Mesenteric fat pad (tissue), 1 donor: ENCODE measurements around the gene GGCT. TPM values are rescaled to one million over a fixed set of nuclear protein-coding genes. Genes with fewer than 3 reads are reported as not detected.

Experiments used
- DNase-seq: peaks from one replicate; pipeline ENCODE4 v3.0.0-alpha.2; 2020; ENCODE audit warnings: low spot score
- total RNA-seq: library from RNA; stranded (reverse); fragmentation: NEBNext Ultra II Directional; extraction: Animal tissue kit (Norgen Biotek cat#: 25700); gene quantifications from one replicate; pipeline ENCODE4 v1.2.1, GENCODE V29; 2021
- donor health status: DM: yes; HTN: yes; CAD: no.

GGCT gene
- total RNA-seq, 1 donor from 2014 or later, result 165 TPM

DNA sequence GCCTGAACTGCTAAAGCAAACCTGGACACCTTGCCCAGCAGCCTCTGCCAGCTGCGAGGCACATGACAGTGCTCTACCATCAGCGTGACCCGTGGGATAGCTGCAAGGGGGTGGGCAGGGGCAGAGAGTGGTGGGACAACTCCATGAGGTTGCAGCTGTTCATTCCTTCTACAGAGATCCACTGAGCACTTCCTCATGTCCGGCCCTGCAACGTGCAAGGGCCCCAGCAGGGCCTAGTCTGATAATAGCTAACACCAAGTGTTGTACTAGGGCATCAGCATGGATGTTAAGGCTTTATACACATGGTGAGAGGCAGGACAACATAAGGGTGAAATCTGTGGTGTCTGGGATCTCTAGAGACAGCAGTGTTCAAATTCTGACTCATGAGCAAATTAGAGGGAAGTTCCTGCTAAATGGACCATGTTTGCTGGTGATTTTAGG lies 40.4 kb downstream of the GGCT start:
- no peak for DNase-seq

DNA sequence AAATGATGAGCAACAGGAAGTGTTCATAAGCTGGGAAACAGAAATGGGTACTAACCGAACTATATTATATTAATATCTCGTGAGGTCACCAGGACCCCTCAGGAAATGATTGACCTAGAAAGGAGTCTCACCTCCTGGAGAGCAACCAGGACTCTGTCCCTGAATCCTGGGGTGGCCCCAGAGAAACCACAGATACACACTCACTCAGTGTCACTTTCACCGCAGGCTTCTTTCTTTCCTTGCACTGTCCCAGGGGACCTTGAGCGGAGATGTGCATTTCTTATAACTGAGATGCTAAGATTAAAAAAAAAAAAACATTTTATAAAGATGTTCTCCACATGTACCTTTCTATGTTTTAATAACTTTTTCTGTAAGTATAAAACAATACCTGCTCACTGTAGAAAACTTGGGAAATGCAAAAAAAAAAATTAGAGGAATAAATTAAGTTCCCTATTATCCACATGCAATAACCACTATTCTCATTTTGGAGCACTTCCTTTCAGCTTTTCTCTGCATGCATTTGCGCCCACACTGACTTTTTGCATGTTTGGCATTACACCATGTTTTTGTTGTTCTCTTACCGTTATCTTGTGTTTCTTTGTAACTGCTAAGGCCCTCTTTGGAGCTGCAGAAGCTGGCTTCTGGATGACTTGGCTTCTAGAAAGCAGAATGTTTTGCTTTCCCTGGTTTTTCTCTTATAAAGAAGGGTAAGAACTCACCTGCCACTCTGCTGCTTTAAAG lies 41.1 kb downstream of the GGCT start:
- DNase-seq, result no peak

DNA sequence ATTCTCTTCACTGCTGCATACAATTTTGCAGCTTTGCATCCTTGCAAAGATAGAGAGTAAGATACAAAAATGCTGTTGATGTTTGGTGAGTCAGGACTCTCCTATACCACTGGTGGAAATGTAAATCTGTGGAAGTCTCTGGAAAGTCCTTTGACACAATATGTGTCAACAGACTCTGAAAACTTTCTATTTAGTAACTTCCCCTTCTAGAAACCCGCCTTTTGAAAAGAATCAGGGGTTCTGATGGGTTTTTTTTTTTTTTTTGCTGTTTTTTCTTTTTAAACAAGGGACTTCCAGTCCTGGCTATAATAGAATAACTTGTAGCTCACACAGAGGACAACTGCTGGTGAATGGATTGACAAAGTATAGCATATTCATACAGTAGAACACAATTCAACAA lies 42.5 kb downstream of the GGCT start:
- no peak for DNase-seq

DNA sequence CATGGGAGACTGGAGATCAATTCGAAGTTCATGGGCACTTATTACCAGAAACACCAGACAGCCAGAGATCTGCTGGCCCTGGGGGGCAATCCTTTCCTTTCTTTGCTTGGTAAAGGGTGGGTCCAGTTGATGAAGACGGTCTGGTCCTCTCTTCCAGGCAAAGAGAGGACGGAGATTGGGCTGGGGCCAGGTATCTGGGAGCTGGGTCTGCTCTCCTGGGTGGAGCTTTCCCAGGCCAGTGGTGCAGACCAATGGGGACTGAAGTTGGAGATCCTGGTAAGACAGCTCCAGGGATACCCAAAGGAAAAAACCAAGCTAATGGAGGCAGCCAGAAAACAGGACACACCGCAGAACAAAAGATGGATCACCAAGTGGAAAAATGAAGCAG lies 44.4 kb downstream of the GGCT start:
- DNase-seq, result no peak

DNA sequence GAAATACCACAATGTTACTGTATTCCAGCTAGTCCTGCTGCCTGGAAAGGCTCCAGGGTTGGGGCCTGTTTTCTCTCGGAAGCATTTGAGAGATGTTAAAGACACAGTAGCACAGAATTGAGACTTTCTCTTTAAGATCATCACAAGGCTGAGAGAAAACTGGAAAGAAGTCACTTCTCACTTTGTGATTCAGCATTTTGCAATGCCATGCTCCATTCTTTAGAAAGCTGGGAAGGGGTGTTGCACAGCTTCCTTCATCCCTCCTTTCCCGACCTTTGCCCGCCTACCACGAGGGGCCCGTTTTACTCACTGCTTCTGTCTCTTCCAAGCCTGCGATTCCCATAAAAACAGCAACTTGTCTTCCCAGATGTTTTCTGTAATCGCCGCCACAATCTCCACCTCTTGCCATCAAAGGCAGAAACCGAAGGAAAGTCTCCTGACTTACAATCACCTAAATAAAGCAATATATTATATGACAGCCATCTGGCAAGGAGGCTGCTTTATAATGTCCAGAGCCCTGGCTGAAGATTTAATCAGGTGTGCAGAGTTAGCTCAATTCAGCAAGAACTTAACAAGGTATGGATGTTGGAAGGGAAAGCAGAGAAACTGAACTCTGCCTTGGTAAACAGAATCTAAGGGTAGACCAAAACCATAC lies 44.9 kb downstream of the GGCT start:
- no peak for DNase-seq

DNA sequence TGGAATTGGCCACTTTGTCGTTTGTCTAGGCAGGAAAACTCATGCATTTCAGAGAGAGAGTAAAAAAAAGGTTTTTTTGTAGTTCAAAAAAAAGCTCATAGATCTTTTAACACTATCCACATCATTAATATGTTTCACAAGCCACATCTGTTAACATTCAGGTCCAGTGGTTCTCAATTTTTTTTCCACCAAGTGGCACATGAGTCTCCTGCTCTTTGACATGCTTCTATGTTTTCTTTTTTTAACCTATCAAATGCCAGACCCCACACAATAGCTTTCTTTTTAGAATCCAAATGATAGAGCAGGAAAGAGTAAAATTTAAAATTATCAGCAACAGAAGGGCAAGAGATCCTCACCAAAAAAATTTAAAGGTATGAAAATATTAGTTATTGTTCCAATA lies 46.3 kb downstream of the GGCT start:
- no peak for DNase-seq

DNA sequence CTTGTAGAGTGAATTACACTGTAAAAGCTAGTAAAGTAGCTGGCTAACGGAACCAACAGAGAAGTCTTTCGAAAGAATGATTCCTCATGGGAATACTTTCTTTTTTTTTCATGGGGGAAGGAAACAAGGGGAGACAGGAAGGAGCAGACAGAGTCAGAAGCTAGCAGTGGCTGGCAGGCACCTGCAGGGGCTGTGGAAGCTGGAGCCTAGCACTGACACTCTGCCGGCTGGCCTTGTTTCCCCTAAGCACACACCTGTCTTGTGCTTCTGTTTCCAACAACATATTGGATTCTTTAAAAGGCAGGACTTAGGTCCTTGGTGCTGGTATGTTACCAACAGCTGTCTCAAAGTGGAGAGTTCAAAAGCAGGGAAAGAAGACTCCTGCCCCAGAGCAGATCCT lies 50.7 kb downstream of the GGCT start:
- DNase-seq, result no peak

DNA sequence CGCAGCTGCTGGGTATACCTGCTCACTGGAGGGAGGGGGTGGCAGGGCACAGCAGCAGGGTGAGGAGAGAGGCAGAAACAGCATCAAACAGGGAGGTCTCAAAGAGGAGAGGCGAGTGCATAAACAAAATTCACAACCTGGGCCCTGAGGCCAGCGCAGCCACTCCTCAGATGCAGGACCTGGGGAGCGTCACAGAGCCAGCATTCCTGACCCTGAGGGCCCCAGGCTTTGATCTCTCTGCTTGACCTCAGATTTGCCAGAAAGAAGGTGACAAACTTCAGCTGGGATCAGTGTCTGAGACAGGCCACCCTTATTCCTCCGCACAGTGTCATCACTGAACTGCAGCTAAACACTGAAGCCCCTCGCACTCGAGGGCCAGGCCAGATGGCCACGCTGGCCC lies 51.6 kb downstream of the GGCT start:
- no peak for DNase-seq

DNA sequence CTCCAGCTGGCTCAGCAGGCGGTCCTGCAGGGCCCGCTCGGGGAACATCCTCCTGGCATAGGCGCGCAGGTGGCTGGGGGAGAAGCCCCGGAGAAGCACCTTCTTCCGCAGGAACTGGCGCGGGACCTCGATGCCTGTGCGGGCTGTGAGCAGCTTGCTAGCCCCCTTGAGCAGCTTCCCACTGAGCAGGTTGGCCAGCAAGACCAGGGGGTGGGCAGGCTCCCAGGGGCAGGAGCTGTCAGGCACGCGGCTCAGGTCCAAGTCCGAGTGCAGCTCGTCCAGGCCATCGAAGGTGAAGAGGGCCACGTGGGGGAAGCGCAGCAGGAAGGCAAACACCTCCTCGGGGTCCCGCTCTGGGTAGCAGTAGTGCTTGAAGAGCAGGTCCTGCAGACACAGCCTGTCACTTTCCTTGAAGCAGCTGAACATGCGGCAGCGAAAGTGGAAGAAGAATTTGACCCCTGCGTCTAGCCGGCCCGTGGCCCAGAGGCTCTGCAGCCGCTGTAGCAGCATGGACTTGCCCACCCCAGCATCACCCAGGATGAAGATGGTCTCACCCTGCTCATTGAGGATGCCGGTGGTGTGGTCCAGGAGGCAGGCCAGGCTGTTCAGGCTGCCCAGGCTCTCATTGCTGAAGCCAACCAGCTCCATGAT lies 52.2 kb downstream of the GGCT start:
- DNase-seq, result no peak

DNA sequence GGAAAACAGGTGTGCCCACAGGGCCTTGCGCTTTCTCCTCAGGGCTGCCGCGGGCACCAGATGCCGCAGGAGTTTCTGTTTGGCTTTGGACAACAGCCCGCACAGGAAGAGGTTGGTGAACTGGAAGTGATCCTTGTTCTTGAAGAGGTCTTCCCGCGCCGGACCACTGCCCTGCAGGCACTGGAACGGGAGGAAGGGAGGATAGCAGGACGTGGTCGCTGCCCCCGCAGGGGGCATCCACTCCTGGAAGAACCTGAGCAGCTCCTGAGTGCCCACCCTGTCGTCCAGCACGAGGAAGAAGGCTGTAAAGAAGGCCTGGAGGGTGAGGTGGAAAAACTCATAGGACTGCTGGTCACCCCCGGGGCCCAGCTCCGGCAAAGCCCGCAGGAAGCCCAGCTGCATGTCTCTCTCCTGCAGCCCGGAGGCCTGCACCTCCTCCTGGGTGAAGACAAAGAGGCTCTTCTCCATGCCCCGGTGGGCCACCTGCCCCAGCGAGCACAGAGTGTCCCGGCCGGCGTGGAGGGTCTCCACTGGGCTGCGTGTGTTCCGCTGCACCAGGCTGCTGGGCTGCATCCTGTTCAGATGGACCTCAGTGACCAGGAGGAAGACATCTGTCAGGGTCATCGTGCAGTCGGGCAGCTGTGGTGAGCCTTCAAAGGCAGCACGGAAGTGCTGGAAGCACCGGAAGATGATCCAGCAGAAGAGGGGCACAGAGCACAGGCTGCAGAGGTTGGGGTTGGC lies 52.9 kb downstream of the GGCT start:
- no peak for DNase-seq

DNA sequence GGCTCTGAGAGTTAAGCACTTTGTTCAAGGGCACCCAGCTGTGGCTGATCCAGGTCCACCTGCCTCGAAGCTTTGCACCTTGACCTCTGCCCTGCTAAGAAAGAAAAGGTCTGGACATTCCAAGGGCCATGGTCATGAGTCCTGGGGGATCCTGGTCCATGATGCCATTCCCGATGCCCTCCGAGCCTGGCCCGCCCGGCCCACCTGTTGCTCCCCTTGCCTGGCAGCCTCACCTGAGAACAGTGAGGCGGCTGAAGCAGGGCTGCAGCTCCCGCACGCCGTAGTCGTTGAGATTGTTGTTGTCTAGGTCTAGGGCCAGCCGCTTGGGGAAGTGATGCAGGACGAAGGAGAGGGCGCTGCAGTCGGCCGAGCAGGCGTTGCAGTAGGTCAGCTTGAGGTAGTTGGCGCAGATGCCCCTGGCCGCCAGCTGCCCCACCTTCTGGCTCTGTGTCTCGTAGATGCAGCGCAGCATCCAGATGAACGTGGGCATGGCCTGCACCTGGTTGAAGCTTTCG lies 53.6 kb downstream of the GGCT start:
- DNase-seq, result peak; percentile 9

DNA sequence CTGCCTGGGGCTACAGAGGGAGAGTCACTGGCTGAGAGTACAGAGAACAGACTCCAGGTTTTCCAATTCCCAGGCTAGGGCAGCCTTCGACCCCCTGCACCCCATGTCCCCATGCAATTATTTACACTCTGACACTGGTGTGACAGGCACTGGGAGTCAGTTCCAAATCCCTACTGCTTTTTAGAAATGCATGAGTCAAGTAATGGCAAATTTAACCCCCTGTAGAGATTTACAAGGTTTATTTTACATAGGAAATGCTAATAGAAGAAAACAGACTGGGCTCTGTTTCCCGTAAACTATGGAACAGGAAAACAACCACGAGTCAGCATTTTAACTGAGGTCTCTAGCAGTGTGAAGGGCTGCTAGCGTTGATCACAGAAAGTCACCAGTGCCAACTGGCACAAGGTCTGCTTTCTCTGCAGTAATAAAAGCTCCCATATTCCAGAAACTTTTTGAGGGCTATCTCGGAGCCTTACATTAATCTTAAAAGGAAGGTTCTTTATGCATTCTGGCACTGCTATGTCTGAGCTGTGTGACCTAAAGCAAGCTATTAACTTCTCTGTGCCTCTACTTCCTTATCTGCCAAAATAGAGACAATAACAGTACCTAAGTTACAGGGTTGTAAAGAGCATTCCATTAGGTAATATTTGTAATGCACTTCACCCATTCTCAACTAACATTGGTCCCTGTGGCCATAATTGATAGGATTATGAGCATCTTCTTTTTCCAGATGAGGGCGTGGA lies 54.2 kb downstream of the GGCT start:
- peak; percentile 14 for DNase-seq

DNA sequence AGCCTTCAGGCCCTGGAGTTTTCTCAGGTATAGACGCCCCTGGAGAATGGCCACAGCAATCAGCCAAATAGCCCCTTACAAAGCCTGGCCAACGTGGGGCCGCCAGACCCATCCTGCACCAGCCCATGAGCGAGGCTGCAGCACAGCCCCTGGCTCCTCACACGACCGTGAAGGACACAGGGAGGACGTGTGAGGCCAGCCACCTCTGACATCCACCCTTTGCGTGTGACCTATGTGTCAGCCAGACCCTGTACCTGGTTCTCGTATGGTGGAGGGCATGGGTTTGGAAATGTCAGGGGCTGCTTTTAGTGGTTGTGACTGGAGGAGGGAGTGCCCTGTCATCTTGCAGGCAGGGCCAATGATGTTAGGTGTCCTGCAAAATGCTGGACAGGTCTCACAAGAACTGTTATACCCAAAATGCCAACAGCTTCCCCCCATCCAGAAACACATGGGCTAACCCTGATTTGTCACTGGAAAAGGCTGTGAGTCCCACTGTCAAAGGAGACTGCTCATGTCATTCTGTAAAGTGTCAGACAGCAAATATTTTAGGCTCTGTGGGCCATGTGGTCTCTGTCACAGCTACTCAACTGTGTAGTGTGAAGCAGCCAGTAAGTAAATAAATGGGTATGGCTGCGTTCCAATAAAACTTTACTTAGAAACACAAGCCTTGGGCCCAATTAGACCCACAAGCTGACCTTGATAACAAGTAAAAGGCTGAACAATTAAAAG lies 56.0 kb downstream of the GGCT start:
- DNase-seq, result no peak

DNA sequence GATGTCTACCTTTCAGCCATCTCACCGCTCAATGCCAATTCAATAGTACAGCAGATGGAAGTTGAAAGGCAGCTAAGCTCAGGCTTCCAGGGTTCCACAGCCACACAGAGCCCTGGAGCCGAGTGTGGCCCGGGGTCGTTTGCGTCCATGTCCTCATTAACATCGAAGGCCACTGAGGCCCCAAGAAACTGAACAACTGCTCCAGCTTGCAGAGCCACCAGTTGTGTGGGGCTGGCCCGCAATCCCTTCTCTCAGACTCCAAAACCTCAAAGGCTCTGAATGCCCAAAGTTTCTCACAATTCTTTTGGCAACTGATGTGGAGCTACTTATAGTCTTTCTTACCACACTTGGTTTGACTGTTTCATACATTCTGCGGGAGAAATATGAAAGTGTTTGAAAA lies 57.2 kb downstream of the GGCT start:
- peak; percentile 79 for DNase-seq

Other genes starting within 250 kb of the GGCT start
- gene ZNRF2, start 220.2 kb downstream of the GGCT start, total RNA-seq, result 17.6 TPM
- 41.8 TPM for gene NOD1, start 26.0 kb downstream of the GGCT start, total RNA-seq
- gene GARS1, start 90.0 kb upstream of the GGCT start, total RNA-seq, result 126 TPM
- gene CRHR2, start 177.6 kb upstream of the GGCT start, total RNA-seq, result 0.19 TPM
- gene INMT, start 247.3 kb upstream of the GGCT start, total RNA-seq, result 44.0 TPM